HCEC 1CT (cell line): ENCODE results near the gene TYRP1.

ENCODE experiments used
- DNase-seq: peaks from one replicate; pipeline ENCODE4 v3.0.0-alpha.2; 2017

TYRP1 gene

GRCh38 chr9:12697719-12698118 lies 4.5 kb downstream of the TYRP1 start:
- DNase-seq: no peak

- DNase-seq: peak; percentile 59
These were observed 5.1 kb downstream of the TYRP1 start for GRCh38 chr9:12698266-12698665.

DNA sequence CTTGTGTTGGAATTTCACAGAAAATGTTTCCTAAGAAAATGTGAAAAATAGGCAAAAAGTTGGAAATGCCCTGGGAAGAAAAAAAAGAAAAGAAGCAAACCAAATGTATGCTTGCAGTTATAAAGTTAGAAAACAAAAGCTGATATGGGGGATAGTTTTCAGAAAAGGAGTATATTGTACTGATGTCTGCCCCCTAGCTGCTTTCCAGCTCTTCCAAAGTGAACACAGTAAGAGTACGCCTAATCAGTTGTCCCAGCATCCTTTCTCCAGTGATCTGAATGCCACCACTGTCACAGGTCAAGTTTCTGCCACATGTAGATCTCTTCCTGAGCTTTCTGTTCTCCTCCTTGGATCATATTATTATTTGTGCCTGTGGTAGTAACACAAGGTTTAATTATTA lies 5.8 kb downstream of the TYRP1 start:
- DNase-seq: no peak

DNA sequence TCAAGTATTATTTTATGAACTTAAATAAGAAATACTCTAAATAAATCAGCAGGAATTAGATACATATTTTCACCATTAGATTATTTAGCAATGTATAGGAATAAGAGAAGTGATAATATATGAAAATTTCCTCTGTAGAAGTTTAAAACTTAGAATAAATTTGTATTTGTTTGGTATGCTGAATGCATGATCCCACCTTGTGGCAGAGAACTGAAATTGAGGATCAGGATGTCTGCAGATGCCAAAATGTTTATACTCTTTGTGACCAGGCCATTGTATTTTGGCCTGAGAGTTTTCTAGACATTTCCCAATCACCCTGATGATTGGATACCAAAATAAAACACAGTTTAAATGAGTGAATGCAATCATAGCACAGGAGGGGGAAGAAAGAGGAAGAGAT lies 6.3 kb downstream of the TYRP1 start:
- DNase-seq: peak; percentile 44

DNA sequence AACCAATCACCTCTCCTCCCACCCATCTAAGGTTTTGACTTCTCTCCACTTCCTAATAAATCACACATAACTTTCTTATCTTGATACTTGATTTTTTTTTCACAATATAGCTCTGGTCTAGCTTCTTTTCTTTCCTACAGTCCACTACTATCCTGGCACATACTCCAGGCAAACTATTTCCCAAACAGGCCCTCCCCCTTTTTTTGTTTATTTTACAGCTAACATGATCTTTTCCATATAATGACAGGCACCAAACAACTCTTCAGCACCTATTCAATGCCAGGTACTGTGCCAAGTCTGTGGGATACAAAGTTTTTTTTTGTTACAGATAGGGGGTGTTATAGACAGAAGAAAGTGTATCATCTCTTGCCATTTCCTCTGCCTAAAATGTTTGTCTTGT lies 7.9 kb downstream of the TYRP1 start:
- no peak for DNase-seq

DNA sequence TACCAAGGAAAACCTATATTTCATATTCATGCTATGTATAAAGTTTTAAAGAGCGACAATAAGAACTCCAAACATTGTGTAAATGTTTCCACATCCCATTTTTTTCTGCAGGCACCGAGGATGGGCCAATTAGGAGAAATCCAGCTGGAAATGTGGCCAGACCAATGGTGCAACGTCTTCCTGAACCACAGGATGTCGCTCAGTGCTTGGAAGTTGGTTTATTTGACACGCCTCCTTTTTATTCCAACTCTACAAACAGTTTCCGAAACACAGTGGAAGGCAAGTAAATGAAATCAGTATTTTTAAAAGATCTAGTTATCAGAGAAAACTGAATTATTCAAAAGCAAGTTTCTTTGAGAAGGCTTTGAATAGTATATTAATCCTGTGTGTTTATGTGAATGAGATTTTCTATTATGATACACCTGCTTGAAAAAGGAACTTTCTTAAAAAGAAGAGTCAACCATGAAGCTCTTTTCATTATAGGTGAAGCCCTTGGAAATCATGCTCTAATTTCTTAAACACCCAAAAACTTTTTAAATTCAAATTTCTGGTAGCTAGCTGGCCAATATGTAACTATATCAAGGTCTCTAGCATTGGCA lies 9.1 kb downstream of the TYRP1 start:
- peak; percentile 62 for DNase-seq

DNA sequence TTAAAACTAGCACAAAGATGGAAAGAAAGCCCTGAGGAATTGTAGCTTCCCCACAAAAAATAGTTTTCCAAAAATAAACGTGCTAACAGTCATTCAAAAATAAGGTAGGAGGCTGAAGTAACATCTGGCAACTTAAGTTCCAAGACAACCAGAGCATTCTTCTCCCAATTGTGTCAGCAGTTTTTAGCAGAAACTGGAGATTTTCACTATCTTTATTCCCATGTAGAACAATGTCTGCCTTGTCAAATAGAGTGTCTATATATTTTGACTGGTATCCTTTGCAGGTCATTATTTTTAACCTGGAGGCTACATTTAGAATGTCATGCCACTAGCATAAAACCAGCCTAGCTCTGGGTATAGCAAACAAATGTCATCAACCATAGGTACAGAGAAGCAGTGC lies 10.8 kb downstream of the TYRP1 start:
- DNase-seq: no peak

DNA sequence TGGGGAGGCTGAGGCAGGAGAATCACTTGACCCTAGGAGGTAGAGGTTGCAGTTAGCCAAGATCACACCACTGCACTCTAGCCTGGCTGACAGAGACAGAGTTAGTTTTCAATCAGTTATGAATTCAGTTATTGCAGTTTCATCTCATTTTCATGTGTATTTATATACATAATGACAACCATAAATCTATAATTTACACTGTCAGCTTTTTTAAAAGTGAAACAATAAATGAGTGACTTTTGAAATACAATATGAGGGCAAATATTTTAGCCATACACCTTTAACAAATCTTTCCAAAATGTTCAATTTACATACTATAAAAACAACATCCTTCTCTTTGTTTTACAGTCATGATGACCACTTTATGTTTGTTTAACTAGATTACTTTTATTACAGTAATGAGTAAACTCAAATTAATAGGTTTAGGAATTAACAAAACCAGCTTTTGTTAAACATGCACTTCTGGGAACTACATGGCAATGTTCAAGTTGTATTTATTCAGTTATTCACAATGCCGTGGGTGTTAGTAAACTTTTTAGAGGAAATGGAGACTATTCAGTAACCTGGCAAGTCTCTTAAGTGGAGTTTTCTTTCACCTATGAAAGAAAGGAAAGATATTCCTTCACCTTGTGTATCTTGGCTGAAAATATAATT lies 12.7 kb downstream of the TYRP1 start:
- DNase-seq: no peak

DNA sequence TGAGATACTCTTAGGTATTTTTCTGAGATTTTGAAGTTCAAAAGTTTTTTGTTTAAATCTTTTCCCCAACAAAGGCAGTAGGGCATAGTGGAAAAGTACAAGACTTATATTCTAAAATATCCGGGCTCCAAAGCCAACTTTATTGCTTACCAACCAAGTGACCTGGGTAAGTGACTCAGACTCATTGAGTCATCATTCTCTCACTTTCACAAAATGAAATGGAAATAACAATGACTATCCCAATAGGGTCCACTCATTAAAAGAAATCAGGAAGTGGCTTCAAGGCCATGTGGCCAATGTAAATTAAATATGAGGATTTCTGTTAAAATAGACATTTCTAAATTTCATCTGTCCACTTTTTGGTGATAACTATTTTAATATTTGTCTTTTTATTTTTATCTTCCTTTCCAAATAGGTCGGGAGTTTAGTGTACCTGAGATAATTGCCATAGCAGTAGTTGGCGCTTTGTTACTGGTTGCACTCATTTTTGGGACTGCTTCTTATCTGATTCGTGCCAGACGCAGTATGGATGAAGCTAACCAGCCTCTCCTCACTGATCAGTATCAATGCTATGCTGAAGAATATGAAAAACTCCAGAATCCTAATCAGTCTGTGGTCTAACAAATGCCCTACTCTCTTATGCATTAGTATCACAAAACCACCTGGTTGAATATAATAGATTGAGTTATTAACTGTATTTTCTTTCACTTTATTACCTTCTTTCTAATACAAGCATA lies 15.5 kb downstream of the TYRP1 start:
- peak; percentile 83 for DNase-seq

DNA sequence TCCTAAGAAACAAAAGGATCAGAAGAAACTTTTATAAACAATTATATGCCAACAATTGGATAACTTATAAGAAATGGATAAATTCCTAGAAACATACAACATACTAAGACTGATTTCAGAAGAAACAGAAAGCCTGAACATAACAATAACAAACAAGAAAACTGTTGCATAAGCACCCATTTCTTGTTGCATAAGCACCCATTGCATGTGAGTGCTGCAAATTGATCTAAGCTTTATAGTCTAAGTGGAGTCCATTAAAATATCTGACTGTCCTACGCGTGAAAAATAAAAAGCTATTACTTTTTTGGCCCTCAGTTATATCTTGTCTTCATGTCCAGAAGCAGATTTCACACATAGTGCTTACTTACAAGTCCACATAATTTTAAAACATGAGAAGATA lies 19.3 kb downstream of the TYRP1 start:
- no peak for DNase-seq

DNA sequence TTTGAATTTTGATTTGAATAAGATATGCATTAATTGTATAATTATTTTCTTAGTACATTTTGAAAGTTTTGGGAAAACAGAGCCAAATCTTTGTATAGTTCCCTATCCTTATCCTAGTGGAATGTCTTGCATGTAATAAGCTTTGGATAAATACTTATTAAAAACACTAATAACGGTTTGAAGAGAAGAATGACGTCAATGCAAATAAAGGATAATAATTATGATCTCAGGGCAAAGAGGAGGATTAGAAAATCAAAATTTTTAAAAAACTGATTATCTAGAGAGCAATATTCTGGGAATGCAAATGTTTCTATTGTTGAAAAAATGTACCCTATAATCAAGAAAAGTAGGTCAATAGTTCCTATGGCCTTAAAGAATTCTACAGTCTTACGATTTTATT lies 22.1 kb downstream of the TYRP1 start:
- DNase-seq: no peak

- DNase-seq: no peak
These were observed 23.8 kb downstream of the TYRP1 start for GRCh38 chr9:12716823-12717600.

DNA sequence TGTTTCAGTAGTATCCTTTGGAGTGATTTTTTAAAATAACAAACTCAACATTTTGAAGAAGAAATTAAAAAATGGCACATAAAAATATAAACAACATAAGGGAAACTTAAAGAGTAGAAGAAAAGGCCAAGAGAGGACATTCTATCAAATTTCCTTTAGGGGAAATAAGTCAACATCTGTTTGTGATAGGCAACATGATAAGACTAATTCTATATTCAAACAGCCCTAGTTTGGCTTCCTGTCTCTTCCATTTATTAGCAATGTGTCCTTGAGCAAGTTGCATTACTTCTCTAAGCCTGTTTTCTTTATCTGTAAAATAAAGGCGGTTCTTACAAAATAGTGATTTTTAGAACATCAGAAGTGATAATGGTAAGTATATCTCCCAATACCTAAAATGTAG lies 24.7 kb downstream of the TYRP1 start:
- DNase-seq: no peak

DNA sequence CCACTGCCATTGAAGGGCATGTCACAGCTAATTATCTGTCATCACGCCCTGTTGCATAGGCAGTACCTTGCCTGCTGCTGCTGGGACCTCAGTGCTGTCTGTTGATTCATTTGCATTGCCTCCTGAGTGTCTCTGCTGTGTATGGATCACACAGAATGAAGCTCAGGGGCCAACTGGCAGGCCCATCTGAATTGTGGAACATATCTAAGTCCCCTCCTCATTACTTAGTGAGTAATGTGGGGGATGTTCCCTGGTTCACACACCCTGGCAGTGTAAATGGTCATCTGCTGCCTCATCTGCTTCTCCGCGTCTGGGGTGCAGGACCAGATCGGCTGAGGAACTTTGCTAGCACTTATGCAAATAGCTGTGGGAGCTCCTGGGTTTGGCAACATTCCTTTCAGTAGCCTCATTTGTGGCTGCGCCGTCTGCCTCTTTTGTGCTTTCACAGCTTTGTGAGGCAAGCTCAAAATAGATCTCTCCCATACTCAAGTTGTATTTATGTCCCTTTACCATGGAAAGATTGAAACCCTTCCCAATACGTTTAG lies 25.4 kb downstream of the TYRP1 start:
- peak; percentile 17 for DNase-seq

DNA sequence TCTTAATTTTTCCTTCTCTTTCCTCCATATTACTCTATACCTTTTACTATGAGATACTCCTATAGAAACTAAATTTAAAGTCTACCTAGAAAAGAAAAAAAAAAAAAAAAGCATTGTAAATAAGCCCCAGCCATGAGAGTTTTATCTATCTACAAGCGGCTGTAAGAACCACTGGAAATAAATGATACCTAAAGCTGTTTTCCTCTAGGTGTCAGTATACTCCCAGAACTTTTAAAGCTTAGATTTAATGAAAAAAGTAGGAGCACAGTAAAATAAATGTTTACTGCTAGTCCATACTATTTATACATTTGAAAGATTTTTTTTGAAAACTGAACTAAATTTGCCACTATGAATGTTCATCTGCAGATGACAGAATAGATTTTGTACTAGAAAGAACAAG lies 26.2 kb downstream of the TYRP1 start:
- peak; percentile 65 for DNase-seq

DNA sequence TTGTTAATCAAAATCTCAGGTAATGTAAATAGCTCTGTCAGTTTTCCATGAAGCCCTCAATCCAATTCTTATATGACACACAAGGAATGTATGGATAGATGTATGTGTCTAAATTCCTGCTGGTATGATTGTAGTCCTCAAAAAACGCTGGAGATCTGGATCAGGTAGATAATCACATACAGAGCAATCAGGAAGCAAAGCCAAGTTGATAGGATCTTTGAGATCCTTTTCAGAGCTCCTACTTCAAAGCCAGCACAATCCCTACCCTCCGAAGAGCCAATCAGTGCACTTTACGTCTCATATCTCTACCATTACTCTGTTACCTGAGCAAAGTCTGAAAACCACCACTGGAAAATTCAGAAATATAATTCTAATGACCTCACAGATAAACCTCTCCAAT lies 27.4 kb downstream of the TYRP1 start:
- no peak for DNase-seq

DNA sequence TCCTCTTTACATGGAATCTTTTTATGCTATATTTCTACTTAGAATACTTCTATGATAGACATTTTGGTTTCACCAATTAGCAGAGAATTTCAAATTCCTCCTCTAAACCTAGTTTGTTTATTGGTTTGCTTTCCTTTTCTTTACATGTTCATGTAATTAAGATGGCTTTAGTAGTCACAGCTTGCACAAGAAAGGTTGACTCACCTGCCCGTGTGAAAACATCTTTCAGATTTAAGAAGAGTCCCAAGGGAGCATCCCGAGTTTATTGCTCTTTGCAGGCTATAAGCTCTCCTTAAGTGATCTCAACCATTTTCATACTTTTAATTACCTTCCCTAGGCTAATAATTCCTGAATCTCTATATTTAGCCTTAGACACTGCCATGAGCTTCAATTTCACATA lies 28.9 kb downstream of the TYRP1 start:
- DNase-seq: no peak

- peak; percentile 61 for DNase-seq
These were observed 30.3 kb downstream of the TYRP1 start for GRCh38 chr9:12723409-12724028.

- no peak for DNase-seq
These were observed 33.6 kb downstream of the TYRP1 start for GRCh38 chr9:12726795-12727194.

DNA sequence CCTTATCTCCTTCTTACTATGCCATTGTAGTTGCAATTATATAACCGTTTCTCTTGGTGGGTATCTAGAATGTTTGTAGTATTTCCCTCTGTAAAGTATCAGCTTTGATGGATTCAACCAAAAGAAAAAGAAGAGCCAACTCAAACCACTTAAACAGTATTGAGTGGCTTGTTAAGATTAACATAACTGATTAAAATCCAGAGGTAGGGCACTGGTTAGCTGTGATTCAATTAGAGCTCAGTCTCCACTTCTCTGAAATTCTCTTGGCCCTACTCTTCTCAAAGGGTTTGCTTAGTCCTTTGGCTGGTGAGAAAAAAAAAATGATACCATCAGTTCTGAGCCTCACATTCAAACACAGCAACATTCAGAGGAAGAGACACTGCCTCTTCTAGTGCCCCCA lies 37.0 kb downstream of the TYRP1 start:
- DNase-seq: no peak

DNA sequence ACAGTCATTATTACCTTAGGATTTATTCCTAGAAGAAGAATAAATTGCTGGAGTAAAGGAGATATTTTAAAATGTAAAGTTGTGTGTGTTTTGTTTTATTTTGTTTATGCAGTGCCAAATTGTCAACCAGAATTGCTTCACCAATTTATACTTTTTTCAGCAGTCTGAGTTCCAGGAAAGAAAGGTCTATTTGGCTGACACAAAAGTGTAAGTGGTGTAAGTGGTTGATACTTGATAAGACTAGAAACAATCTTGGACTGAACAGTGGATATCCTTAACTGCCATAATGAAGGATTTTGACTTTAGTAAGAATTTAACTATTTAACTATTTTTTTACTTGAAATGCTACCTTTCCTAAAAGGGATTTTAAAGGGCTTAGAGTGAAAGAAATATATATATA lies 37.7 kb downstream of the TYRP1 start:
- DNase-seq: no peak

- DNase-seq: no peak
These were observed 39.8 kb downstream of the TYRP1 start for GRCh38 chr9:12732971-12733370.

GRCh38 chr9:12735665-12736064 lies 42.5 kb downstream of the TYRP1 start:
- DNase-seq: no peak
